HG03469 (cell line): ENCODE measurements around the gene RASA1.

Experiments used
- ATAC-seq: cut with Tn5 transposase; IDR thresholded peaks from one replicate; pipeline ENCODE4 v1.9.1; 2021; ENCODE audit warnings: mild to moderate bottlenecking, moderate library complexity, moderate number of reproducible peaks; ENCODE audit not compliant: unreplicated experiment

The RASA1 gene

GRCh38 chr5:87359106-87359505, 91.4 kb downstream of the RASA1 start:
- no peak for ATAC-seq

DNA sequence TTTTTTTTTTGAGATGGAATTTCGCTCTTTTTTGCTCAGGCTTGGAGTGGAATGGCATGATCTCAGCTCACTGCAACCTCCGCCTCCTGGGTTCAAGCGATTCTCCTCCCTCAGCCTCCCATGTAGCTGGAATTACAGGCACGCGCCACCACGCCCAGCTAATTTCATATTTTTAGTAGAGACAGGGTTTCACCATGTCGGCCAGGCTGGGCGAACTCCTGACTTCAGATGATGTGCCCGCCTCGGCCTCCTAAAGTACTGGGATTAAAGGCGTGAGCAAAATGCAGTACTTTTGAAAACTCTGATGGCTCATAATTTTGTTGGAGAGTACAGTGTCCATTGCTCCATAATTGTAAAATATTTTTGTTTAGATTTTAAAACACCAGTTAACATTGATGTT, 92.4 kb downstream of the RASA1 start:
- ATAC-seq = no peak

GRCh38 chr5:87361031-87361445, 93.4 kb downstream of the RASA1 start:
- ATAC-seq = no peak

DNA sequence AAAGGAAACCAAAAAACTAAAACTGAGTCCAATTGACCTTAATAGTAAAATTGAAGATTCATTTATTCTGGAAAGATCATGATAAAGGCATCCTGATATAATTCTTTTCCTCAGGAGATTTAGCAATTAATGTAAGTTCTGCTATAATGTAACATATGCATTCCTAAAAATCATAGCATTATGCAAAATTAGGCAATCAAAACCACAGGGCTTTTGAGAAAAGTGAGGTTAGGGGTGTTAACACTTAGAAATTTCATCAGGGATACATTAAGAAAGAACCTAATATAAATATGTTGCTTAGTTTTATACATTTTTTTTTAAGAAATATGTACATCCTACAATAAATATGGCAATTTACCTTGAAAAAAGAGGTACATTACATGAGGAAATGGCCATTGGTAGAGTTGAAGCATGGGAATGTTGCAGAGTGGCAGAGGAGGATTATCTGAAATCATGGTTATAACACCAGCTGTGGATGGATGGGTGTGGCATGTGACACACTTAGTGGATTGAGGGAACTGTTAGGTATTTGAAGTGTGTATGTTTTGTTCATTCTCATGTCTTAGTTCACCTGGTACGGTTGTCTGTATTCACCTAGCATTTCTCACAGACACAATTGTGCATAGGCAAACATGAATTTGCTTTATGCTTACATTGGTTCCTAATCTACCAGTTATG, 94.0 kb downstream of the RASA1 start:
- ATAC-seq = no peak

- ATAC-seq = no peak
Measured at GRCh38 chr5:87367243-87367642, 99.6 kb downstream of the RASA1 start.

GRCh38 chr5:87368601-87369000, 100.9 kb downstream of the RASA1 start:
- ATAC-seq = no peak

DNA sequence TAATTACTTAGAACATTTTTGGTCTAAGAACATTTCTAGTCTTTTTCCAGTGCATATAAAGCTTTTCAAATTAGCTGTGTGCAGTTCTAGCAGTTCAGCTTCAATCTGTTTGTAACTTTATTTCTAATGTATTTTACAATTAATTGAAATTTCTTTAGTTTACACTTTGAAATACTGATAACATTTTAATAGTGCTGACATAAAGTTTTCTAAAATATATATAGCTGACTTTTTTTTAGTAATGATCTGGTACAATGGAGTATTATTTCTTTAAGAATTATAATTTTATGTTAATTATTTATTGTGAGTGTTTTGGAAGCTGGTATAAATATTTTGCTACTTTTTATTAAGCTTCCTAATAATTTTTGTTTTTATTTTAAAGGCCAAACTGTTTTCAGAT, 101.7 kb downstream of the RASA1 start:
- ATAC-seq = no peak

DNA sequence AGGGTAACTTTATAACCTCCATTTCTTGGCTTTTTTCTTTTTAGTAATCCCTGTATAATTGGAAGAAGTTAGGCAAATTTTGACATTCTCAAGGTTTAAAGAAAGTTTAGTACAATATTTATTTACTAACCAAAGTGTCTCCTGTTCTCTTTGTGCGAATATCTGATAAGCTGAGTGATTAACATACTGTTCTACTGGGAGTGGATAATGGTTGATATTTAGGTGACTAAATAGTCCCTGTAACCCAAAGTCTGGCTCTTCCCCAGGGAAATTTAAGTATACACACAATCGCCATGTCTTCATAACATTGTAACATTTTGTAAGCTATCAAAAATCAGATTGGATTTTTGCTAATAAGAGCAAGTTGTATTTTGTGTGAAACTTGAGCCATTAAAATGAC, 105.0 kb downstream of the RASA1 start:
- no peak for ATAC-seq

GRCh38 chr5:87382224-87382623, 114.5 kb downstream of the RASA1 start:
- ATAC-seq = no peak

- ATAC-seq = no peak
Measured at GRCh38 chr5:87383216-87383615, 115.5 kb downstream of the RASA1 start.

DNA sequence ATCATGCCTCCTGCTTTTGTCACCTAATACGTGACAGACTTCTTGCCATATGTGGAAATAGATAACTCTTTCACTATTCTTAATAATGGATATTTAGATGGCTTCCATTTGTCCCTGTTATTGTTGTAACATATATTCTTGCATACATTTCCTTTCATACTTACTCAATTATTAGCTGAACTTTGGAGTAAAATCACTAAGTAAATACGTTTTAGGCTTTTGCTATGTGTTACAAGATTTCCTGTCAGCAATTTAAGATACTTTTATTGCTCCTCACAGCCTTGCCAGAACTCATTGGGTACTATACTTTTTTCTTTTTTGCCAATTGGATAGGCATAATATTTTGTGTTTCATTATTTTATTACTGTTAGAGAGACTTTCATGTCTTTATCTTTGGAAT, 118.1 kb downstream of the RASA1 start:
- no peak for ATAC-seq

DNA sequence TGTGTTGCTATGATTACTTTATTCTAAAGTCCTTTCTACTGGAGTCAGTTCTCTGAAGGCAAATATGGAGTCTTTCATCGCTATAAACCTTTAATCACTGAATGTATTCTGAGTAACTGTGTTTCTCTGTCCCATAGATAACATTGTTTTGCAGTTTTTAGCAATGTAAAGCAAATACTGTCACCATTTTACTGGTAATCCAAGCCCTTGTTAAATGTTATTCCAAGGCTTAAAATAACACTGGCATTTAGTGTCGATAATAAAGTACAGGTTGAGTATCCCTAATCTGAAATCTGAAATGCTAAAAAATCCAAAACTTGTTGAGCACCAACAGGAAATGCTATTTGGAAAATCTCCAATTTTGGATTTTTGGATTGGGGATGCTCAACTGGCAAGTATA, 120.4 kb downstream of the RASA1 start:
- ATAC-seq = no peak

DNA sequence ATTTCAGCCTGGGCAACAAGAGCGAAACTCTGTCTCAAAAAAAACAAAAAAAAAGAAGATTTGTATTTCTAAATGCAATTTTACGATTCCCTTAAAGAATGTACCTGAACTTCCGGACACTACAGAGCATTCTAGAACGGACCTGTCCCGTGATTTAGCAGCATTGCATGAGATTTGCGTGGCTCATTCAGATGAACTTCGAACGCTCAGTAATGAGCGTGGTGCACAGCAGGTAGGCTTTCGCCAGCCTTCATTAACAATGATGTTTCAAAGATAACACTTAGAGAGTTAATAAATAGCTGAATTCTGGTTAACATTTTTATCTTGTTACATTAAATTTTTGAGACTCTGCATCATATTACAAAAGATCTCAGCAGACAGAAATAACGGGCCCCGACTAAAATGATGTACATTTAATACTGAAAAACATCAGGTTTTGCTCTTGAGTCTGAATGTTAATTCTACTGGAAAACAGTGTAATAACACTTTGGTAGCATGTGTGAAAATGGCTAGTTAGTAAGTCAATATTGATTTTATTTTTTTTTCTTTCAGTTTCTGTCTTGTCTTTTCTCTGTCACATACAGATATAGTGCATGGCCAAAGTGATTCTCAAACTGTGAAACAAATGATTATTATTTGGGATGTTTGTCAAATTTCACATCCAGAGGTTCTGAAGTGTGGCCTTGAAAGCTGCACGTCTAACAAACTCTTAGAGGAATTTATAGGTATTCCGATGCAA, 121.8 kb downstream of the RASA1 start:
- ATAC-seq = no peak

DNA sequence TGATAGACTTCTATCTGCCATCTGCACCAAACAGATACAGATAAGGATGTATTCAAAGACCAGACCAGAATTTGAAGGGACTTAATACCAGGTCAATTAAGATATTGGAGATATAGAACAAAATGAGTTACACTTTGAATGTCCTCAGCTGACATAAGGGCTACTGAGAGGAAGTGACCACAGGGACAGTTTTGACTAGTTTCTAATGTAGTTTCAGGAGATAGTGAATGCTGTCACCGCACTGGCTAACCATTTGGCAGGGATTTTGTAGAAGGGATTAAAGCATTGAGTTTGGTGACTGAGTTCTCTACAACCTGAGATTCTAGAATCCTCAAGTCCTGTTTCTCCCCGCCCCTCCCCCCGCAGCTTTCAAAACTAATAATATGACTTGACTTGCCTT, 122.4 kb downstream of the RASA1 start:
- ATAC-seq = no peak

DNA sequence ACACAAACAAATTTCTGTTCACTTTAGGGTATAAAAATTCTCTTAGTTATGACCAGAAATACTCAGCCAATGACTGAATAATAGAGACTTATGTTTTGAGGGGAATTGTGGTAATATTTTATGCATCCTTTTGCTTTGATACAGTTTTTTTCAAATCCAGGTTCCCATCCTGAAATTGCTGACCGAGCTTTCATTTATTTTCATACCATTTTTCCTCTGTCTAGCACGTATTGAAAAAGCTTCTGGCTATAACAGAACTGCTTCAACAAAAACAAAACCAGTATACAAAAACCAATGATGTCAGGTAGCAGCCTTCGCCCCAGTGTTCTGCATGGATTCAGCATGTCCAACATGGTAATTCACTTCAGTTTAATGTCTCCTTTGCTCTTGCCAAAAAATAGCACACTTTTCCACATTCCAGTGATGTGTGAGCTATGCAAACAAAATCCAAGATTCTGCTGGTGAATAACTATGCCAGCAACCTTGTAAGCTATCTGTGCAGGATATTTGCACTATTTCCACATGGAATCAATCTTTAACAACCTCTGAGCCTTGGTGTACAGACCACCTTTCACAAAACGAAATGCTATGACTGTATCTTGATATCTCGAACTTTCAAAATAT, 123.0 kb downstream of the RASA1 start:
- no peak for ATAC-seq

DNA sequence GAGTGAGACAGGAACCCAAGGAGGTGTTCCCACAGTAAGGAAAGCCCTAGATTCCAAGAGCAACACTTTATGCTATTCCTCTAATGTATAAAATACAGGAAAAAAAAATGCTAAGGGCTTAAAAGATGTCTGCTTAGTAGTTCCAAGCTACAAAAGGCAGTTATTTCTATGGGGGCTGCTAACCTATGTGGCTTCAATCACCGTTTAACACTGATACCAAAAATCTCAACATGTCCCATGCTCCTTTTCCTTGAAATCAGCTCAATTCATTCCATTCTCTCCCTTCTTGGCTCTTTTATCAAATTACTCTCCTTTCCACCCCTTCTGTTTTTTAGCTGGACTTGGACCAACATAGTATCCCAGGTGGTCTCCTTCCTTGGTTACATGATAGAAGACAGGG, 124.5 kb downstream of the RASA1 start:
- no peak for ATAC-seq

- no peak for ATAC-seq
Measured at GRCh38 chr5:87392801-87393200, 125.1 kb downstream of the RASA1 start.

DNA sequence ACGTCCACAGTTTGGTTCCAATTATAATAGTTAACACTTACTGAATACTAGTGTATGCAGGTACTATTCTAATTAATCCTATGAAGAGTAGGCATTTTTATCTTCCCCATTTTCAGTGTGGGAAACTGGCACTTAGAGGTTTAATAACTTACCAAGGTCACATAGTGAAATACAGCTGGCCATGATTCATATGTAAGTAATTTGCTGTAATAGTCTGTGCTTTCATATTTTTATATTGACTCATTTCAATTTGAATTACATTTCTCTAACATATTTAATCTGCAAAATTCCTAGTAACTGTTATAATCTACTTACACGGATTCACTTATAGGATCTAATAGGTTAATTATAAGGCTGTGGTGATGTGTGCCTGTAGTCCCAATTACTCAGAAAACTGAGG, 125.6 kb downstream of the RASA1 start:
- ATAC-seq = no peak

DNA sequence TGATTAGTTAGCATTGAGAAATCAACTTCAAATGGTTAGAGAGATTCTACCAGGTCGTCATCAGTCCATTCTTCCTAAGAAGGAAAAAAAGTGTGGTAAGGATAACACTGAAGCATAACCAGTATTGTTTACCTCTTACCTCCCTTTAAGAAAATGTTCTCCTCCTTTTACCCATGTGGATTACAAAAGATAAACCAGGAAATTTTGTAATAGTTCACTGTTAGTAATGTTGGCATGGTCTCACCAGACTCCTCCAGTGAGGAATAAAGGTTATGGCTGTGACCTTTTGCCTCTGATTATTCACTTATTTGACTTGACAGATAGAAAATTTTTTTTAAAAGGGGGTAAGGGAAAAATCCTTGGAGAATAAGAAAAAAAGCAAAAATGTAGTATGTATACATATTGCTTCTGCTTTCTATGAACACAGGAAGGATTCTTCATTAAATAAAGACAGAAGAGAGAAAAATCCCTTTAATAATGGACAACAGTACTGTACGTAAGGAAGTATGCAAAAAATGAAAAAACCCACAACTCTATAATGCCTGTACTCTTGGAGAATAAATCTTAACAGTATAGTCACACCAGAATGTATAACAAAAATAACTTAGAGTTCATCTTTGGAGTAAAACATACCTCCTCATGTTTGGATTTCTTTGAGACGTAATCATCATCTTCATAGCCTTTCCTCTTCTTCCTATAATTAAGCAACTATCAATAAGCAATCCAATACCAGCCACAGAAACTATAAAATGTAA, 126.9 kb downstream of the RASA1 start:
- ATAC-seq = no peak

DNA sequence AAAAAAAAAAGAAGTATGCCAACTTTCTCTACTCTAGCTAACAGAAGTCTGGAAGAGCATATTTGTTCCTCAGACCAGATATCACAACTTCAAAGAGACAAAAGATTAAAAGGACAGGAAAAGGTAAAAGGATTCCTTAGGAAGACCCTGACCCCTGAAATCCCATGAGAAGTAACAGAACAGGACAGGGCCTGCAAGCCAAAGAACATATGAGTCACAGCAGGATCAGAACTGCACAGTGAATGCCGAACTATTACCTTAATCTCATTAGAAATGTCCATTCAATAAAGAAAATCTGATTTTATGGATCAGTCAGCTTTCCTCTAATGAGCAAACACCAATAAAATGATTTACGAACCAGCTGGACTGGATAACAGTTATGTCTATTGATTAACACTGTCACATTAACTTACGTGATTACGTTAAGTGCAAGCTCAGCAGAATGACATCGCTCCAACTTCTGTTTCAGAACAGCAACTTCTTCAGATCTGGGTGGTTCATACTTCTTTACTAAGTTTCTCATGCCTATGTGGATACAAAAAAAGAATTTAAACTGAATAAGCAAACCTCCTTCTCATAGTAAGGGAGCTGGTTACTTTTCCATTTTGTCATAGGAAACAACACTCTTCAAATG, 131.4 kb downstream of the RASA1 start:
- ATAC-seq = no peak

- ATAC-seq = no peak
Measured at GRCh38 chr5:87399720-87400119, 132.0 kb downstream of the RASA1 start.
